HUDEP-2 (cell line): ENCODE results near the gene CAST.

Experiments used
- DNase-seq, 76 experiments: peaks; one replicate each; lab custom pipeline; 2025; ENCODE audit not compliant: unreplicated experiment in 76 of 76; lab: John Stamatoyannopoulos, UW

The CAST gene

GRCh38 chr5:96708600-96708999, 46.4 kb downstream of the CAST start:
- DNase-seq = no peak

- DNase-seq = no peak
Observed at GRCh38 chr5:96709152-96709821, 47.1 kb downstream of the CAST start.

GRCh38 chr5:96712100-96712746, 50.0 kb downstream of the CAST start:
- DNase-seq = no peak

- no peak for DNase-seq
Observed at GRCh38 chr5:96714450-96714849, 52.3 kb downstream of the CAST start.

- peak in 25 of 76 experiments; percentile 4 to 55 (median 26) for DNase-seq
Observed at GRCh38 chr5:96714951-96715451, 52.8 kb downstream of the CAST start.

- no peak for DNase-seq
Observed at GRCh38 chr5:96716007-96716406, 53.8 kb downstream of the CAST start.

- peak in 9 of 76 experiments; percentile 8 to 64 (median 28) for DNase-seq
Observed at GRCh38 chr5:96716716-96717115, 54.5 kb downstream of the CAST start.

GRCh38 chr5:96717874-96718273, 55.7 kb downstream of the CAST start:
- DNase-seq = no peak

- peak in 3 of 76 experiments; percentile 4 to 35 (median 35) for DNase-seq
Observed at GRCh38 chr5:96718635-96719077, 56.5 kb downstream of the CAST start.

- no peak for DNase-seq
Observed at GRCh38 chr5:96720408-96720807, 58.2 kb downstream of the CAST start.

- no peak for DNase-seq
Observed at GRCh38 chr5:96721351-96721977, 59.3 kb downstream of the CAST start.

- DNase-seq = no peak
Observed at GRCh38 chr5:96725257-96725656, 63.1 kb downstream of the CAST start.

GRCh38 chr5:96726802-96727201, 64.6 kb downstream of the CAST start:
- no peak for DNase-seq

- no peak for DNase-seq
Observed at GRCh38 chr5:96729156-96729555, 67.0 kb downstream of the CAST start.

- no peak for DNase-seq
Observed at GRCh38 chr5:96730586-96730985, 68.4 kb downstream of the CAST start.

GRCh38 chr5:96733771-96734500, 71.8 kb downstream of the CAST start:
- no peak for DNase-seq

GRCh38 chr5:96734871-96735325, 72.7 kb downstream of the CAST start:
- DNase-seq = peak in 9 of 76 experiments; percentile 11 to 36 (median 22)

GRCh38 chr5:96736937-96737336, 74.8 kb downstream of the CAST start:
- DNase-seq = peak in 15 of 76 experiments; percentile 8 to 56 (median 36)

GRCh38 chr5:96741106-96741505, 78.9 kb downstream of the CAST start:
- DNase-seq = no peak

- DNase-seq = peak in 75 of 76 experiments; percentile 22 to 97 (median 85)
Observed at GRCh38 chr5:96741891-96742309, 79.7 kb downstream of the CAST start.

- peak in 9 of 76 experiments; percentile 5 to 57 (median 27) for DNase-seq
Observed at GRCh38 chr5:96742538-96742937, 80.4 kb downstream of the CAST start.
